Measurements from ENCODE around the gene CLSTN3. TPM values are rescaled to one million over a fixed set of nuclear protein-coding genes. Genes with fewer than 3 reads are reported as not detected.
A peak's percentile ranks its signal among the peaks of the same experiment; 100 is the strongest.

Gene CLSTN3
- total and polyA plus RNA-seq, 2 of the 13 experiments (the other 11 are each of a cell fraction or from before 2014, with no cell fraction given) = 26.2 to 94.1 TPM

- 0 out of 2 replicates have a peak, but pooled peaks have one; percentile 37 for TF ChIP-seq KDM2A (CRISPR knock-in tag; IDR thresholded peaks at IDR 0.05; ENCODE audit: borderline replicate concordance, low read depth)
- 0 out of 2 replicates have a peak, but pooled peaks have one; percentile 35 for TF ChIP-seq ZNF609 (CRISPR knock-in tag; IDR thresholded peaks at IDR 0.05; ENCODE audit: borderline replicate concordance)
- TF ChIP-seq REPIN1 (CRISPR knock-in tag; IDR thresholded peaks at IDR 0.05; ENCODE audit: borderline replicate concordance, low read depth) = 0 out of 2 replicates have a peak, but pooled peaks have one; percentile 36
- TF ChIP-seq ZBTB20 (CRISPR knock-in tag; IDR thresholded peaks at IDR 0.05; ENCODE audit: borderline replicate concordance, low read depth) = no peak
- TF ChIP-seq HNF4G (IDR thresholded peaks at IDR 0.05; ENCODE audit: borderline replicate concordance, low read depth, low read length) = peak; percentile 84
- 0 out of 2 replicates have a peak, but pooled peaks have one; percentile 16 for TF ChIP-seq HNF4G (CRISPR knock-in tag; IDR thresholded peaks at IDR 0.05; ENCODE audit: borderline replicate concordance, low read depth)
- TF ChIP-seq ZFX (CRISPR knock-in tag; IDR thresholded peaks at IDR 0.05; ENCODE audit: low read depth) = peak; percentile 34; the same call in 1 of the 2 replicates
- 0 out of 2 replicates have a peak, but pooled peaks have one; percentile 23 for TF ChIP-seq ZFP37 (CRISPR knock-in tag; IDR thresholded peaks at IDR 0.05; ENCODE audit: borderline replicate concordance)
- TF ChIP-seq FOXP4 (CRISPR knock-in tag; IDR thresholded peaks at IDR 0.05) = 0 out of 2 replicates have a peak, but pooled peaks have one; percentile 25
- TF ChIP-seq FOXA3 (CRISPR knock-in tag; IDR thresholded peaks at IDR 0.05) = peak; percentile 19; the same call in 1 of the 2 replicates
- TF ChIP-seq NCOA2 (CRISPR knock-in tag; IDR thresholded peaks at IDR 0.05) = peak; percentile 79
- 0 out of 2 replicates have a peak, but pooled peaks have one; percentile 15 for TF ChIP-seq ZNF501 (CRISPR knock-in tag; IDR thresholded peaks at IDR 0.05)
- no peak for TF ChIP-seq ZBTB37 (CRISPR knock-in tag; IDR thresholded peaks at IDR 0.05)
- TF ChIP-seq SALL1 (CRISPR knock-in tag; IDR thresholded peaks at IDR 0.05) = peak; percentile 62
Observed at GRCh38 chr12:7122811-7123769, 7.1 kb upstream of the CLSTN3 start (continued).

Data from HepG2 (cell line).